Fibroblast of lung (primary cell): ENCODE measurements around the gene SCN4A.
"Not testable (repeated sequence)": the region's sequence is repeated elsewhere in the genome, so short reads cannot be mapped to it uniquely, and the experiment has no call there.

Experiments
- CTCF ChIP-seq, 2 donors: IDR thresholded peaks in 1 of 2; conservative IDR thresholded peaks in 1 of 2; 1 replicate in 1 of 2; 2 replicates in 1 of 2; pipeline ENCODE4 v1.5.1; 2011 to 2012; ENCODE audit warnings: low read length in 2 of 2, control low read depth in 1 of 2, inconsistent platforms in 1 of 2, low read depth in 1 of 2, mild to moderate bottlenecking in 1 of 2
- EZH2 ChIP-seq: IDR thresholded peaks from 2 replicates; pipeline ENCODE4 v1.5.1; 2012; ENCODE audit warnings: low read length, control low read depth, mild to moderate bottlenecking; ENCODE audit errors: missing control alignments

- TF ChIP-seq CTCF (conservative IDR thresholded peaks at IDR 0.05 in 1 of 2, IDR thresholded peaks at IDR 0.05 in 1 of 2; ENCODE audit: low read depth in 1 of 2, low read length in 2 of 2); EZH2: not testable (repeated sequence)
Measured at GRCh38 chr17:64007089-64007837, 34.5 kb upstream of the SCN4A start.
